Heart left ventricle (tissue), 16 donors: ENCODE results near the gene CNTN4. TPM values are rescaled to one million over a fixed set of nuclear protein-coding genes. Genes with fewer than 3 reads are reported as not detected.

Source experiments
- ATAC-seq, 4 donors: fragments of 200-7000 bp; cut with Tn5 transposase; one replicate each; pipeline ENCODE4 v1.9.1; 2020 to 2022; ENCODE audit warnings: moderate library complexity in 4 of 4, mild to moderate bottlenecking in 3 of 4, moderate number of reproducible peaks in 1 of 4
- DNase-seq, 5 donors: peaks; one replicate each; pipeline ENCODE4 v3.0.0-alpha.2; 2020
- H3K27ac ChIP-seq, 12 donors: fragments of 200-600 bp; sonication (generic) in 4 of 12; one replicate each; pipeline versions ENCODE4 v1.5.0 to v1.8.0; 2016 to 2022; ENCODE audit warnings: mild to moderate bottlenecking in 2 of 12
- H3K27me3 ChIP-seq, 9 donors: fragments of 200-600 bp; sonication (generic) in 2 of 9; one replicate each; pipeline versions ENCODE4 v1.5.1 to v1.8.0; 2016 to 2022; ENCODE audit warnings: mild to moderate bottlenecking in 3 of 9
- H3K36me3 ChIP-seq, 9 donors: fragments of 200-600 bp; sonication (generic) in 2 of 9; one replicate each; pipeline versions ENCODE4 v1.5.0 to v1.8.0; 2018 to 2022; ENCODE audit warnings: mild to moderate bottlenecking in 2 of 9
- H3K4me1 ChIP-seq, 12 donors: fragments of 200-600 bp; sonication (generic) in 4 of 12; one replicate each; pipeline versions ENCODE4 v1.5.0 to v1.8.0; 2016 to 2022; ENCODE audit warnings: mild to moderate bottlenecking in 3 of 12
- H3K4me3 ChIP-seq, 12 donors: fragments of 200-600 bp; sonication (generic) in 4 of 12; one replicate each; pipeline versions ENCODE4 v1.5.0 to v1.8.0; 2017 to 2022; ENCODE audit warnings: mild to moderate bottlenecking in 9 of 12, moderate library complexity in 4 of 12
- H3K9me3 ChIP-seq, 12 donors: fragments of 200-600 bp; sonication (generic) in 4 of 12; one replicate each; pipeline versions ENCODE4 v1.5.0 to v1.8.0; 2016 to 2022; ENCODE audit warnings: mild to moderate bottlenecking in 1 of 12
- CTCF ChIP-seq, 12 donors: fragments of 200-600 bp; sonication (generic) in 4 of 12; IDR thresholded peaks; one replicate each; pipeline versions ENCODE4 v1.5.0 to v1.8.0; 2018 to 2022; ENCODE audit warnings: antibody characterized with exemption in 12 of 12, mild to moderate bottlenecking in 5 of 12
- POLR2A ChIP-seq, 2 donors: fragments of 450-650 bp; IDR thresholded peaks; one replicate each; pipeline ENCODE4 v1.6.1; 2017; ENCODE audit warnings: antibody characterized with exemption in 2 of 2, mild to moderate bottlenecking in 2 of 2, moderate library complexity in 2 of 2
- WGBS, 4 donors: extraction: QIAGEN DNeasy Blood & Tissue Kit in 2 of 4; methylation state at CpG; one replicate each; pipeline versions ENCODE4 v1.1.5 to v1.1.7; 2013 to 2018; 5-methylcytosine and 5-hydroxymethylcytosine counted together
- intact Hi-C, 10 donors: fragments of 100-400 bp; cut with DNase I; formaldehyde crosslinking; loops; one replicate each; pipeline versions ENCODE4 v1.11.1 to v1.14.2; 2022
- polyA plus RNA-seq, 2 donors: library from polyadenylated mRNA; stranded (reverse); fragments of 200-250 nt; gene quantifications; one replicate each; pipeline ENCODE4 v1.2.3, GENCODE V29; 2013
- total RNA-seq, 9 donors: library from RNA; depleted of rRNA in 2 of 9; stranded (reverse); fragments of >200 nt in 2 of 9; fragmentation: NEBNext Ultra II Directional in 3 of 9; extraction: Animal tissue kit (Norgen Biotek cat#: 25700) in 3 of 9; gene quantifications; one replicate each; pipeline versions ENCODE4 v1.1.0 to v1.2.4, GENCODE V29; 2016 to 2023
- donor health status: ischemic (EF 13 %, LVEDD 7.1; RV severe dilation, severe dysfunction).
- donor health status: healthy with polysubstance abuse.
- donor health status: DM: no; HTN: yes; CAD: no.
- donor health status: DM: no; HTN: no; CAD: no.
- donor health status: ischemic (EF 25% LVEDD 6.9; RV normal size, moderate dysfunction).
- donor health status: ischemic (EF 25% LVEDD 5.7; RV mildly dilated, moderate dysfunction).
- donor health status: healthy.
- donor health status: DM: yes; HTN: yes; CAD: no.
- donor health status: ischemic (EF 35%, LVEDD 5.7; RV mildly dilated, moderate dysfunction).
- donor health status: nonischemic (EF 11% LVEDD 7.7; RV severe dilation, severe dysfunction).
- donor health status: DM: yes; HTN: yes; CAD: no.
- donor health status: PGD.
- donor health status: ischemic (EF 29% LVEDD 5.4; RV normal size, mild dysfunction).
- donor health status: nonischemic (EF 23%, LVEDD 6.1; RV moderate dilation, normal function).

The CNTN4 gene
- total and polyA plus RNA-seq, 11 donors: 0.30 to 6.7 (median 1.2) TPM

- Histone ChIP-seq H3K4me1 (no peaks in the 10 kb centered on the region), H3K9me3 (no peaks in the 10 kb centered on the region), H3K27ac (no peak overlapping the region), H3K4me3 (no peak overlapping the region), H3K27me3 (no peaks in the 10 kb centered on the region), H3K36me3 (no peaks in the 10 kb centered on the region)
- DNase-seq: no peak
- WGBS, 4 donors: 52 to 73% (median 60%) methylated on average over 2 of the region's 2 CpGs
- no peak for TF ChIP-seq CTCF (IDR thresholded peaks at IDR 0.05)
- TF ChIP-seq POLR2A (IDR thresholded peaks at IDR 0.05): no peak
- intact Hi-C loops: no loop called here
- no peak for ATAC-seq
Observed at GRCh38 chr3:2950159-2950558, 851.5 kb downstream of the CNTN4 start.

GRCh38 chr3:2957115-2957514 is 858.4 kb downstream of the CNTN4 start:
- no peak overlapping the region for H3K4me3 ChIP-seq
- no peak for DNase-seq
- intact Hi-C loops: no loop called here
- no peak for ATAC-seq
- H3K27me3 ChIP-seq: no peaks in the 10 kb centered on the region
- TF ChIP-seq CTCF (IDR thresholded peaks at IDR 0.05): no peak
- no peak for TF ChIP-seq POLR2A (IDR thresholded peaks at IDR 0.05)
- H3K36me3 ChIP-seq: no peaks in the 10 kb centered on the region
- no peak overlapping the region for H3K27ac ChIP-seq
- WGBS, 4 donors: 78 to 96% (median 81%) methylated on average over 3 of the region's 3 CpGs
- no peaks in the 10 kb centered on the region for H3K9me3 ChIP-seq
- H3K4me1 ChIP-seq: no peaks in the 10 kb centered on the region

GRCh38 chr3:2958551-2958950 is 859.9 kb downstream of the CNTN4 start:
- H3K9me3 ChIP-seq: no peaks in the 10 kb centered on the region
- H3K4me3 ChIP-seq: no peak overlapping the region
- H3K27ac ChIP-seq: no peak overlapping the region
- no peaks in the 10 kb centered on the region for H3K27me3 ChIP-seq
- peaks cover 0 to 3% (median 0%) of the 10 kb centered on the region in 12 donors for H3K4me1 ChIP-seq
- WGBS, 4 donors: 46 to 62% (median 49%) methylated on average over 1 of the region's 1 CpG
- H3K36me3 ChIP-seq: no peaks in the 10 kb centered on the region
- intact Hi-C loops: no loop called here
- no peak for TF ChIP-seq CTCF (IDR thresholded peaks at IDR 0.05)
- TF ChIP-seq POLR2A (IDR thresholded peaks at IDR 0.05): no peak
- ATAC-seq (no peak), DNase-seq (no peak)

- ATAC-seq: no peak
- DNase-seq: no peak
- intact Hi-C loops: no loop called here
Observed at GRCh38 chr3:2961576-2961975, 862.9 kb downstream of the CNTN4 start.

More at GRCh38 chr3:2961576-2961975, 862.9 kb downstream of the CNTN4 start:
- H3K36me3 ChIP-seq: no peaks in the 10 kb centered on the region
- WGBS, 4 donors: 68 to 79% (median 77%) methylated on average over 1 of the region's 1 CpG
- H3K27me3 ChIP-seq: no peaks in the 10 kb centered on the region
- TF ChIP-seq CTCF (IDR thresholded peaks at IDR 0.05): no peak
- TF ChIP-seq POLR2A (IDR thresholded peaks at IDR 0.05): no peak
- H3K27ac ChIP-seq: no peak overlapping the region
- H3K9me3 ChIP-seq: no peaks in the 10 kb centered on the region
- peaks cover 0 to 3% (median 0%) of the 10 kb centered on the region in 12 donors for H3K4me1 ChIP-seq
- no peak overlapping the region for H3K4me3 ChIP-seq
